ENCODE data around the gene ARHGAP4. TPM values are rescaled to one million over a fixed set of nuclear protein-coding genes. Genes with fewer than 3 reads are reported as not detected.

ARHGAP4 gene
- polyA plus RNA-seq, 4 donors: 24.6 to 37.8 (median 27.8) TPM

DNA sequence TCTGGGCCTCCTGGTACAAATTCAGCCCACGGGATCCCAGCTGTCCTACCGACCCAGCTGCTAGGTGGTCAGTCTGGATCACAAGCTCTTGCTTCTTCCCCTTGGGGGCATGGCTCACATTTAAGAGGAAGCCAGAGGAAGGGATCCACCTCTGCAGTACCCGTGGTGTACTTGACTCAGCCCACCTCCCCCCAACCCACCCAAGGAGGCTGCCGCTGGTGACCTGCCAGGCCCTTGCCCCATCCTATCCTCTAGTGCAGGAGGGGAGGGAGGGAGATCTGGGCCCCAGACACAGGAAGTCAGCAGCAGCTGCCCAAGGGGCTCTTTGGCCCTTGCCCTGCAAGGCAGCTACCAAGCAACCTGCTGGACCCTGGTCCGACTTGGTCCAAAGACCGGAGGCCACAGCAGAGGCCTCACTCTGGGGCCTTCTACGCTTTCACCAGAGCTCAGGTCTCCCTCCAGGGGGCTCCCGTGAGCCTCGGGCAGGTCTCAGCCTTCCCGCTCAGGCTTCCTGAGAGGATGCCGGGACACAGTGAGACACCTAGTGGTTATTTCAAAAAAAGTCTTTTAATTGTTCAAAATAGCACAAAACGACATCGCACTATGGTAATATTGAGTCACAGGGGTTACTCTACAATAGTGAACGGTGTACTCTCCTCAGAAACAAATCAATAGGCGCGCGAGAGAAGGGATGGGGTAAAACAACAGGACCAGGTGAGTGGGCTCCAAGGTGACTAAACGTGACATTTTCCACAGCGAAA, 21.1 kb upstream of the ARHGAP4 start:
- no peak for DNase-seq (ENCODE audit: low read depth in 4 of 4, low spot score in 3 of 4)

DNA sequence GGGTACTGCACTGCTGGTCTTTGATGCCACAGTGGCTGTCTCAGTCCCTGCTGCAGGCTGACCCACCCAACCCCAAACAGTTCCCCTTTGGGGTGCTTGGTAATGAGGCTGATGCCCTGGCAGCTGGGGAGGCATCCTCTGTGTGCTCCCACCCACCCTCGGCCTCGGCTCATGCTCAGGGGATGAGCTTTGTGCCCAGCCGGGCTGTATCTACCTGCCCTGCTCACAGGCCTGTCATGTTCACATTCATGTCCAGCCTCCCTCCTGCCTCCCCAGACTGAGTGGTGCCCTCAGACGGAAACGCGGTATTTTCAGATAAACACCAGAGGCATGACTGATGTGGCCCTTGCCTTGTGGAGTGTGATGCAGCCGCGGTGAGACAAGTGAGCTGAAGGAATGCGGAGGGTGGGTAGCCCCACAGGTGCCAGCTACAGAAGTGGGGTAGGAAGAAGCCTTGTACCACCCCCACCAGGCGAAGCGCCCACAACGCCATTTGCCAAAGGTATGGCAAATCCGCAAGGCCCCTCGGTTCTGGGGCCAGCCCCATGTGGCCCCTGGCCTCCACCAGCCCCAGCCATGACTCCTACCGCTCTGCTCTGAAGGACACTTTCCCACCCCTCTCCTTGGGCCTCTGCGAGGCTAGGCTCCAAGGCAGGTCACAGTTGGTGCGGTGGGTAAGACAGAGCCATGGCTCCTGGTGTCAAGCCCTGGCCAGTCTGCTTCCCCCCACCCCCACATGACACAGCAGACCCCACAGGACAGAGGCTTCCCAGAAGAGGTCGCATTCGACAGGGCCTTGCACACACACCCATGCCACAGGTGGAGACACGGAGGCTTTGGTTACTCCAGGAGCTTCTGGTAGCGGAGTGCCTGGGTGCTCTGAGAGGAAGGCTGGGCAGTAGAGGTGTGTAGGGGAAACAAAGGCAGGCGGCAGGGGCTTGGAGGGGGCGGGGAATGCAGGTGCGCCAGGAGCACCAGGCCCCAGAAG, 20.2 kb upstream of the ARHGAP4 start:
- no peak for DNase-seq (ENCODE audit: low read depth in 4 of 4, low spot score in 3 of 4)

DNA sequence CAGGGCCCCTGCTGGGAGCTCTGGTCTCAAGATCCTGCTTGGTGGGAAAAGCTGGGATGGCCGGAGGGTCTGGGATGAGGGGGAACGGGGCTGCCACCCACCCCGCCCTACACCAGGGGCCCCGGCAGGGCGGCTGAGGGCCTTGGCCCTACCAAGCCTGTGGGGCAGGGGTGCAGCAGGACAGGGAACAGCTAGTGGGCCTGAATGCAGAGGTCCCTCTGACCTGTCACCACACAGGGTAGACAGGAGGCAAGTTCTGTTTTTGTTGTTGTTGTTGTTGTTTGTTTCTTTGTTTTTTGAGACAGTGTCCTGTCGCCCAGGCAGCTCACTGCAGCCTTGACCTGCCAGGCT, 18.7 kb upstream of the ARHGAP4 start:
- no peak for DNase-seq (ENCODE audit: low read depth in 4 of 4, low spot score in 3 of 4)

DNA sequence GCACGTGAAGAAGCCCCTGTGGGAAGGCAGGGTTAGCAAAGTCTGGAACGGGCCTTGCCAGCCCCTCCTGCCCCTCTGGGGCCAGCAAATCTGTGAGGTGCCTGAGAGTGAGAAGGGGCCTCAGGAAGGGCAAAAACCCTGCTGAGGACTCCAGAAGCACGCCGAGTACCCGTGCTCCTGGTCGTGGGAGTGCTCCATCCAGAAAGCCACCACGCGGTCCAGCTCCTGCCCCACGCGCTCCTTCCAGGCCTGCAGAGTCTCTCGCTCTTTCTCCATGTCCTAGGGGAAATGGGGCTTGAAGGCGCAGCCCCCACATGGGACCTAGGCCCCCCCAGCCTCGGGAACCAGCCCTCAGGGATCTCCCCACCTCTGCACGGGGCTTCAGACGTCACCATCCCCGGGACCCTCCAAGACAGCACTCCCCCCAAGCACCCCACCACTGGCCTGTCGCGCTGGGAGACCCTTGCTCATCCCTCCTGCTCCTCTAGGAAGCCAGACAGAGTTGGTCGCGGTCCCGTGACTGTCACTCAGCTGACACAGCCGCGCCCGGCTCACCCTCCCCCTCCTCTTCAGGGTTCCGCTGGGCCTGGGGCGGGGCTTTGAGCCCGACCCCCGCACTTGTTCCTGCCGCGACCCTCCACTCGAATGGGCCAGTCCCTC, 18.2 kb upstream of the ARHGAP4 start, which contains the start of gene RENBP:
RENBP (minus strand) TSS at position 504 of the 660 bp plus-strand sequence; CDS start at position 471, 33 bp downstream.
- DNase-seq (ENCODE audit: low read depth in 4 of 4, low spot score in 3 of 4): no peak

DNA sequence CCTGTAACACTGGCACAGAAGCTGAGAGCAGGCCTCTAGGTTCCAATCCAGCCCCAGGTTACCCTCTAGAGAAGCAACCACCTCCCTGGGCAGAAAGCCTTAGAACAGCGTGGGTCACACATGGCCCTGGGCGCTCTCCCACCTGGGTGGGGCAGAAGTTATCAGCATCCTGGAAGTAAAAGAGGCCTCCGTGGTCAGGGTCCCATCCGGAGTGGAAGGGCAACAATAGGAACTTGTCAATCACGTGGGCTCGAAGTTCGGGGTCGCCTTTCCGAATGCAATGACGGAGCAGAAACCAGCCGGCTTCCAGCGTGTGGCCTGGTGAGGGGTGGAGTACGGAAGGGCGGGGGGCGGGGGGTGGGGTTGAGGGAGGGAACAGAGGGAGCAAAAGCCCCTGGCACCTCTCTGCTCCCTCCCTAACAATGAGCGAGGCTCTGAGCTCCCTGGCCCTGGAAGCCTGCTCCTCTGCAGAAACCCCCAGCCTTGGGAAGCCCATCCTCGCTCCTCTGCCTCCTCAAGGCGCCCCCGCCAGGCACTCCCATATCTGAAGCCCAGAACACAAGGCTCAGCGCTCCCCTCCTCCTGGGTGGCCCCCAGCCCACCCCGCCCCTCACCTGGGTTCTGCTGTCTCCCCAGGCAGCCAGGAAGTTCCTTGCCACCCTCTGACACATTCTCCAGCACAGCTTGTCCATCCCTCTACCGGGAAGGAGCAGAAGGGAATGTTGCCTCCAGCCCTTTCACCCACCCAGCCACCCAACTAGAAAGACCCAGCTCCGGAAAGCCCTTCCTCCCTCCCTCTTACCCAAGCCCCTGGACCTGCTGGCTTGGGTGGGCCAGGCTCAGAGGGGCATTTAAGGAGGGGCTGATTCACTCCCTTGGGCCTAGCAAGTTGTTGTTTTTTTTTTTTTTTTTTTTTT, 15.5 kb upstream of the ARHGAP4 start:
- no peak for DNase-seq (ENCODE audit: low read depth in 4 of 4, low spot score in 3 of 4)

DNA sequence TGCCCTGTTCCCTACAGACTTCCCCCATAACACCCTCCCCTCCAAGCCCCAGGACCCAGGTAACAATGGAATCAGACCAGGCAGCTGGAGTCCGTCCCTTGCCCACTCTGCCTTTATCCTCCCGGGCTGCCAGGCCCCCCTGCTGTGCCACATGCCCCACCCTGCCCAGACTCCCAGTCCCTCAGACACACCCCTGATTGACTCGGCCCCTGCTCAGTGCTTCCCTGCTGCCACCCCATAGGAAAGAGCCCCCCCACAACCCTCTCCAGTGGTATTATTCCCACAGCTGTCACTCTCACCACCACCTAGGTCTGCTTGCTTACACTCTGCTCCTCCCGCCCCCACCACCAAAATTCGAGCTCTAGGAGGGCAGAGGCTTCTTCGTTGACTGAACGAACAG, 13.5 kb upstream of the ARHGAP4 start:
- no peak for DNase-seq (ENCODE audit: low read depth in 4 of 4, low spot score in 3 of 4)

DNA sequence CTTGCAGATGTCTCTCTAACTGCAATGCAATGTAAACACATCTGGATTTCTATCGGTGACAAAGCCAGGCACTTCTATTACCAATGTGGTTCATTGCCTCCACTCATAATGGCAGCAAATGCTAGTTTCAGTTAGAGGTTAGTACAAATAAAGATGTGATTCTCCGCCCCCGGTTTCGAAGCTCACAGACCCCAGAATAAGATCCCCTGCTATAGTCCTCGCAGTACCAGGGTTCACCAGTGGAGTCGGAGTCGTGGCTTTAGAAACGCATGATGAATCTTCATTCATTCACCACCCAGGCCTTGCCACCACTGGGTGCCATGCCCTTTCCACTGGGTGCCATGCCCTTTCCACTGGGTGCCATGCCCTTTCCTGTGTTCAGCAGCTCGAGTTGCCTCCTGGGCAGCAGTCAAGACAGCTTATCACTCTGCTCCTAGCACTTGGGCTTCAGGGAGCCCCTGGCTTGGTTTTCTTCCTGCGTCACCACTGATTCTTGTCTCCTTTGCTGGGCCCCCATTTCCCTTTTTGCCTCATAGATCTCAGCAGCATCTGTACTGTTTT, 12.2 kb upstream of the ARHGAP4 start:
- no peak for DNase-seq (ENCODE audit: low read depth in 4 of 4, low spot score in 3 of 4)

DNA sequence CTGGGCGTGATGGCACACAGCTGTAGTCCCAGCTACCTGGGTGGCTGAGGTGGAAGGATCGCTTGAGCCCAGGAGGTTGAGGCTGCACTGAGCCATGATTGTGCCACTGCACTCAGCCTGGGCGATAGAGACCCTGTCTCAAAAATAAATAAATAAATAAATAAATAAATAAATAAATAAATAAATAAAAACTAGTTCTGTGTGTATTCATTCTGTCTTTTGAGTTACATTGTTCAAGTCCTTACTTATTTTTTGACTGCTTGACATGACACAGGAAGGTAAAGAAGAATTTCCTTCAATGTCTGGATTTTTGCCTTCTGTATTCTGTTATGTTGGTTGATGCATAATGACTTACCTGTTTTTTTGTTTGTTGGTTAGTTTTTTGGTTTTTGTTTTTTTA, 11.0 kb upstream of the ARHGAP4 start:
- DNase-seq (ENCODE audit: low read depth in 4 of 4, low spot score in 3 of 4): no peak

DNA sequence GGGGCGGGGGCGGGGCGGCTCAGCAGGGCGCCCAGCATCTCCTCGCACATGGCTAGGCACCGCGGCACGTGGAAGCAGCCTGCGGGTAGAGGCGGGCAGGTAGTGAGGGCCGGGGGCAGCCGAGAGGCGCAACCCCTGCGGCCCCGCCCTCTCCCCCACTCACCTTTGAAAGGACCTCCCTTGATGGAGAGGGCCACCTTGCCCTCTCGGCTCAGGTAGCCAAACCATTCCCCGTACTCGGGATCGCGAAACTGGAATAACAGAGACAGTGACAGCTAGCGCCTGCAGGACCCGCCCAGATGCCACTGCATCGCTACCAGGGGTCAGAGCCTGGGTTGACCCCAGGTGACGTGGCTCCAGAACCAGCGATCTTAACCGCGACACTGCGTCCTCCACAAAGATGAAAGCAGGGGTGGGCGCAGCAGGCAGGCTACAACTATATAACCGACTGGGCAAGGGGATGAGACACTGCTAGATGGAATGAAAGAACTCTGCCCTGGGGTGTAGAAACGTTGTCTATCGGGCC, 9.3 kb upstream of the ARHGAP4 start:
- DNase-seq (ENCODE audit: low read depth in 4 of 4, low spot score in 3 of 4): no peak

DNA sequence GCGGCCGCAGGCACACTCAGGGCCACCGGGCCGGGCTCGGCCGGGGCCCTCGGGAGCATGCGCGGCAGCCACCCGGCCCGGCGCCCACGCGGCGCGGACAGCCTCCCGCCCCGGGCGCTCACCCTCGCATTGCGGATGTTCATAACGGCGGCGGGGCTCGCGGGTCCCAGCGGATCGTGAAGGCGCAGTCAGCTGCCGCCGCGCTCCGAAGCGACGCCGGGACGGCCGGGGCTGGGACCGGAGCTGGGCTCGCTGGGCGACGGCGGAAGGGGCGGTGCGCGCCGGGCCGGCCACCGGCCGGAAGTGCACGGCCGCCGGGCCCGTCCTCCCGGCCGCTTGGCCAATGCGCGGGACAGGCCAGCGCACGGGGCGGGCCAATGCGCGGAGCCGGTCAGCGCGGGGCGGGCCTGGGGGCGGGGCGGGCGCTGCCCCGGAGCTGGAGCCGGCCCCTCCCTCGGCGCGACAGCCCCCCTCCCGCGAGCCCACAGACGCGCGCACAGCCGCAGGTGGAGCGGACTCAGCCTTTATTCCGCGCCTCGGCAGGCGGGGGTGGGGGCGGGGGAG, 8.8 kb upstream of the ARHGAP4 start, which contains the start of gene NAA10:
NAA10 (minus strand) TSS at position 276 of the 564 bp plus-strand sequence; CDS start at position 143, 133 bp downstream.
- no peak for DNase-seq (ENCODE audit: low read depth in 4 of 4, low spot score in 3 of 4)

DNA sequence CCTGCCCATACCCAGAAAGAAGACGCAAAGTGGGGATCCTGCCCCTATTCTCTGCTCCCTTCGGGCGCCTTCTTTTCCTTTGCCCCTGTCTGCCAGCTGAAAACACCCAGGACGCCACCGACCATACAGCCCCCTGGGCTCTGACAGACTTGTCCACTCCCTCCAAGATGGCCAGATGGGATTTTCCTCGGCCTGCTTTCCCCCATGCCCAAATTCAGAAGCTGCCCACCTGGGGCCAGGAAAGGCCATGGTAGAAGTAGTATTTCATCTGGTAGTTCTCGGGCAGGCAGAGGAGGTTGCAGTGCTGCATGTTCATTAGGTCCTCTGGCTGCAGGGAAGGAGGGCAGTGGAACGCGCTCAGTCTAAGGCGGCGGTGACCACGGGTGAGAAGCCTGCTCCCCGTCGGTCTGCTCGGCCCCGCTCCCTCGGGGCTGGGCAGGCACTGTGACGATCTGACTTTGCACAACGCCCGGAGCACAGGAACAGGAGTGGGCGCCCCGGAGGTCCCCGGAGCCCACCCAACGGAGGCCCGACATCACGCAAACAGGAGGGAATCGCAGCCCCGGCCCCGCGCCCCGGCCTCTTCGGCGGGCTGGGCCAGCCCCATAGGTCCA, 8.2 kb upstream of the ARHGAP4 start:
- DNase-seq (ENCODE audit: low read depth in 4 of 4, low spot score in 3 of 4): no peak

DNA sequence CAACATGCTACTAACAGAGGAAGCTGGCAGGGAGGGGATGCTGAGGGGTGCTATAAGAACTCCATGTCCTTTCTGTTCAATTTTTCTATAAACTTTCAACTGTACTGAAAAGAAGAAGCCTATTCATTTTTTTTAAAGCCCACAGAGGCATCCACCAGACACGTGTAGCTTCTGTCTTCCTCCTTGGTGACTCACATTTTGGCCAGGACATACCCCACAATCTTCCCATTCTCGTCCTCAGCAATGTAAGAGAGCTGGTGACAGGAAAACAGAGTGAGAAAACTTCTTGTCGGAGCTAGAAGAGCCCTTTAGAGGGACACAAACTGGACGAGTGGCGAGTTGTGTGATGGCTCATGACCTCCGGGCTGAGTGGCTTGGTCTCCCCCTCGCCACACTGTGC, 7.7 kb upstream of the ARHGAP4 start:
- no peak for DNase-seq (ENCODE audit: low read depth in 4 of 4, low spot score in 3 of 4)

DNA sequence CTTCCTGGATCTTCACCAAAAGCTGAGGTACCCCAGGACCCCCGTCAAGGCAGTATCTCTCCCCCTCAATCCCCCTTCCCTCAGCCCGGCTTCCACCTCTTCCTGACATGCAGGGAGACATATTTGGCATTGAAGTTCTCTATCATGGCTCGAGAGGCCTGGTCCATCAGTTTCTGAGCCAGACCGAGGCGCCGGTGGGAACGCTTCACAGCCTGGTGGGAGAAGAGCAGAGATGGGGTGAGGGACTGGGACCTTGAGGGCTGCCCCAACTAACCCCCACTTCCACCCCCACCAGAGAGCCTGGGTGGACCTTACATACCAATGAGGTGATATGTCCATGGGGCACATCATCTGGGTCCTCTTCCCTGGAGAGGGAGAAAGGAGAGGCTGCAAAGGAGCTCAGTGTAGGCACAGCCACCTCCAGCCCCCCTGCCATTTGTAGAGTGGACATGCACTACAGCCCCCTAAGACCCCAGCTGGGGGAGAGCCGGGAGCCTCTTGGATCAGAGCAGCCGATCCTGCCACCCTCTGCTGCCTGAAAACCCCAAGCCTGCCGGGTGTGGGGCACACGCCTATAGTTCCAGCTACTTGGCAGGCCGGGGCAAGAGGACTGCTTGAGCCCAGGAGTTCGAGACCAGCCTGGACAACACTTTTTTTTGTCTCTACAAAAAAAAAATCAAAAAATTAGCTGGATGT, 6.3 kb upstream of the ARHGAP4 start:
- DNase-seq (ENCODE audit: low read depth in 4 of 4, low spot score in 3 of 4): no peak

DNA sequence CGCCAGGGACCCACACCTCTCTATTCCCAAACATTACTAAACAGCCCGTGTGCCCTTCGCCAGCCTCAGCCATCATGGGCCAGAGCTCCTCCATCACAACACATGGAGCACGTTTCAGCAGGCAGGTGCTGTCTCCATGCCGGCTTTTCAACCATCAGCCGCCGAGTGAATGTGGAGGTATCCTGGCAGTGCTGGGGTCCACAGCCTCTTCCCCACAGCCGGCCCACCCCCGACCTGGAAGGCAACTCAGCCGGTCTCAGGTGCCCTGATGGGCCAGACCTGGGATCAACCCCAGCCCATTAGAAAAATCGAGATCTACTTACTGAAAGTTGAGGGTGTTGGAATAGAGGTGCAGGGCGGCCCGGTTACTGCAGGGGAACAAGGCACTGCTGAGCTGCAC, 5.7 kb upstream of the ARHGAP4 start:
- DNase-seq (ENCODE audit: low read depth in 4 of 4, low spot score in 3 of 4): no peak

DNA sequence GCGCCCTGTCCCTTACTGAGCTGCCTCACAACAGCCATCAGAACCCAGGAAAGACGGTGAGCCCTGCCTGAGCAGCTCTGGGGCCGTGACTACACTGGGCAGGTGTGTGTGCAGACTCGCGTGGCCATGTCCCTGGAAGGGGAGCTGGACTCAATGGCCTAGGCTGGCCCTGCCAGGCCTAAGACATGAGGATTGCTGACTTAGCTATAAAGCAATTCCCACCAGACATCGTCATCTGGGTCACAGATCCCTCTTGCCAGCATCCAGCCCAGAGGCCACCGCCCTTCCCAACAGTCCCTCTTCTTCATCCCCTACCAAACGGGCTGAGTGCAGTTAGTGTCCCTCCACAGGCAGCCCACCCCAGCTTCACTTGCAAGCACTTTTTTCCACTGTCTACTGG, 5.1 kb upstream of the ARHGAP4 start:
- DNase-seq (ENCODE audit: low read depth in 4 of 4, low spot score in 3 of 4): no peak

DNA sequence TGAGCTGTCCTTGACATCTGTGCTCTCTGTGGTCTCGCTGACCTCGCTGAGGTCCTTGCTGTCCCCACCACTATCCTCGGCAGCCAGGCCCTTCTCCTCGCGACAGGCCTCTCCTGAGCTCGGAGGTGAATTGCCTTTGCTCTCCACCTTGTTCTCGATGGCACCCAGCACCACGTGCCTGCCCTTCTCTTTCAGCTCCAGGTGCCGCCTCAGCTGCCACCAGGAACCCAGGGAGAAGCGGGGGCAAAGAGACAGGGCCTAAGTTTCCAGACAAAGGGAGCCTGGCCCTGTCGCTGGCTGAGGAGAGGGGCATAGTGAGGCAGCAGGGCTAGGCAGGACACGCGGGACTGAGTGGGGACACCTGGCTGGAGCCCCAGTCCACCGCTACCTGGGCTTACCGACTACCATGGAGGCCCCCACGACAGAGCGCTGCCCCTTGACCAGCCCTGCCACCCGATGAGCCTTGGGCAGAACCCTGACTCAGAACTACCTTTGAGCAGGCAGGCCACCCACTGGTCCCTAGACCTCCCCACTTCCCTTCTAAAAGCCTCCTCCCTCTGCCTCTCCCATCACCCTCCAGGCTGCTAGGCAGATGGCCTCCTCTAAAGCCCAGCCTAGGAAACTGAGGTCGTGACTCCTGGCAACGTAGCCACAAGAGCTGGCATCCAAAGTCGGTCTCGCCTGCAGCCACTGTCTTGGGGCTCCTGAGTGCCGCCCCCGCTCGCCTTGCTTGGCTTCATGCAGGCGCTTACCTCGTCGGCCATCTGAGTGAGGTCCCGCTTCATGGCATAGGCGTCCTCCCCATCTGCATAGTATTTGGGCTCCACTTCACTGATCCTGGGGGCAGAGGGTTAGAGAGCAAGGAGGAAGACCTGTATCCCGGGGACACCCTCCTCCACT, 4.2 kb upstream of the ARHGAP4 start:
- no peak for DNase-seq (ENCODE audit: low read depth in 4 of 4, low spot score in 3 of 4)

DNA sequence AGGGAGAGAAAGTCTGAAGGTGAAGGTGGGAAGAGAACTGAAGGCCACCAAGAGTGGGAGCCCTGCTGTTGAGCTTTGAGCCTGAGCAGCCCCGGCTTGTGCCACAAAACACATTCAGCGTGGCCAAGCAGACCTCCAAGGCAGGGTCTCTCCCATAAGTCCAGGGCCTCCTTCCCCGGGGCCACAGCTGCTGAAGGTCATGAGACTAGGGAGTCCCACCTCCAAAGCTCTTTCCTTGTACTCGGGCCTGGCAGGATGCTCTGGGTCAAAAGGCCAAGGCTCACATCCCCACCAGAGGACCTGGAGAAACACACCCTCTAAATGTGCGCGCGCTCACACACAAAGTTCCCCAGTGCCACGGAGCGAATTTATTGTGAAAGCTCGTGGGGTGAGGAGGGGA, 3.5 kb upstream of the ARHGAP4 start:
- DNase-seq (ENCODE audit: low read depth in 4 of 4, low spot score in 3 of 4): no peak
